ENCODE data around the gene HS3ST3A1. TPM values are rescaled to one million over a fixed set of nuclear protein-coding genes. Genes with fewer than 3 reads are reported as not detected.

HS3ST3A1 gene
- total RNA-seq, 1 donor from 2014 or later = 0.93 TPM

DNA sequence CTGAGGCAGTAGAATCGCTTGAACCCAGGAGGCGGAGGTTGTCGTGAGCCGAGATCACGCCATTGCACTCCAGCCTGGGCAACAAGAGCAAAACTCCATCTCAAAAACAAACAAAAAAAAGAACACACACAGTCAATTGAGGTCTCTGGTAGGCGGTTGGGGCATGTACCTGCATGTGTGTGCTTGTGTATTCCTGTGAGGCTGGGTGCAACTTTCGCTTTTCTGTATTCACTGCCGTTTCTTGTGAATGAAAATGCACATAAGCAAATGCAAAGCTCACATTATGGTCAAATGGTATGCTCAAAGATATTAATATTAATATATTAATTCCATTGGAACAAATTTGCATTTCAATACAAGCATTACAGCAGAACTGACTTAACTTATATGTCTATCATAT lies 20.9 kb downstream of the HS3ST3A1 start:
- Histone ChIP-seq H3K36me3 (no peaks in the 10 kb centered on the region), H3K9me3 (no peaks in the 10 kb centered on the region), H3K4me1 (no peaks in the 10 kb centered on the region), H3K27ac (no peak overlapping the region), H3K4me3 (no peak overlapping the region), H3K27me3 (no peaks in the 10 kb centered on the region)
- ATAC-seq = no peak
- TF ChIP-seq, protein P1, sequence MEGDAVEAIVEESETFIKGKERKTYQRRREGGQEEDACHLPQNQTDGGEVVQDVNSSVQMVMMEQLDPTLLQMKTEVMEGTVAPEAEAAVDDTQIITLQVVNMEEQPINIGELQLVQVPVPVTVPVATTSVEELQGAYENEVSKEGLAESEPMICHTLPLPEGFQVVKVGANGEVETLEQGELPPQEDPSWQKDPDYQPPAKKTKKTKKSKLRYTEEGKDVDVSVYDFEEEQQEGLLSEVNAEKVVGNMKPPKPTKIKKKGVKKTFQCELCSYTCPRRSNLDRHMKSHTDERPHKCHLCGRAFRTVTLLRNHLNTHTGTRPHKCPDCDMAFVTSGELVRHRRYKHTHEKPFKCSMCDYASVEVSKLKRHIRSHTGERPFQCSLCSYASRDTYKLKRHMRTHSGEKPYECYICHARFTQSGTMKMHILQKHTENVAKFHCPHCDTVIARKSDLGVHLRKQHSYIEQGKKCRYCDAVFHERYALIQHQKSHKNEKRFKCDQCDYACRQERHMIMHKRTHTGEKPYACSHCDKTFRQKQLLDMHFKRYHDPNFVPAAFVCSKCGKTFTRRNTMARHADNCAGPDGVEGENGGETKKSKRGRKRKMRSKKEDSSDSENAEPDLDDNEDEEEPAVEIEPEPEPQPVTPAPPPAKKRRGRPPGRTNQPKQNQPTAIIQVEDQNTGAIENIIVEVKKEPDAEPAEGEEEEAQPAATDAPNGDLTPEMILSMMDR (IDR thresholded peaks at IDR 0.05) = no peak
- intact Hi-C loops (cut with DNase I) = no loop called here
- no peak for DNase-seq

DNA sequence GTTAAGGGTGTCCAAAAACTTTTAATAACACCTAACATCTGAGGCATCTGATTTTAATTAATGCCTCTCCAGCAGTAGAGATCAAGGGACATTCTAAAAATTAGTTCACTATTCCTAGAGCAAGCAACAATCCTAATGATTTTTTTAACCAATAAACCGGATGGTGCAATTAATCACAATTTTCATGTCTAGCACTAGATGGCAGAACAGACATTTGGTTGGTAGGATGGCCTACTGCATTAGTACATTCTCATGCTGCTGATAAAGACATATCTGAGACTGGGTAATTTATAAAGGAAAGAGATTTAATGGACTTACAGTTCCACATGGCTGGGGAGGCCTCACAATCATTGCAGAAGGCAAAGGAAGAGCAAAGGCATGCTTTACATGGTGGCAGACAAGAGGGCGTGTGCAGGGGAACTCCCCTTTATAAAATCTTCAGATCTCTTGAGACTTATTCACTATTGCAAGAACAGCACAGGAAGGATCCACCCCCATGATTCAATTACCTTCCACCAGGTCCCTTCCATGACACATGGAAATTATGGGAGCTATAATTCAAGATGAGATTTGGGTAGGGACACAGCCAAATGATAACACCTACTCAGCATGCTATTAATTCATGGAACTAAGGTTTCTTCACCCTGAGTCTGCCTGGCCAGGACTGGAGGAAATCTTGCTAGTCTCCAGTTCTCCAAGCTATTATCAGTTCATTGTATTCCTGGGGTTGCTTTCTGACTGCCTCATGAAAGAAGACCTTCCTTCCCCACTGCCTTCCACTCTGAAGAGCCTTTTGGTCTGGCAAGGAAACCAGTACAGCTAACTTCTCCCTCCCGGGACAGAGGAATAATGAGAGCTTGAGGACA lies 24.8 kb downstream of the HS3ST3A1 start:
- intact Hi-C loops (cut with DNase I) = no loop called here

DNA sequence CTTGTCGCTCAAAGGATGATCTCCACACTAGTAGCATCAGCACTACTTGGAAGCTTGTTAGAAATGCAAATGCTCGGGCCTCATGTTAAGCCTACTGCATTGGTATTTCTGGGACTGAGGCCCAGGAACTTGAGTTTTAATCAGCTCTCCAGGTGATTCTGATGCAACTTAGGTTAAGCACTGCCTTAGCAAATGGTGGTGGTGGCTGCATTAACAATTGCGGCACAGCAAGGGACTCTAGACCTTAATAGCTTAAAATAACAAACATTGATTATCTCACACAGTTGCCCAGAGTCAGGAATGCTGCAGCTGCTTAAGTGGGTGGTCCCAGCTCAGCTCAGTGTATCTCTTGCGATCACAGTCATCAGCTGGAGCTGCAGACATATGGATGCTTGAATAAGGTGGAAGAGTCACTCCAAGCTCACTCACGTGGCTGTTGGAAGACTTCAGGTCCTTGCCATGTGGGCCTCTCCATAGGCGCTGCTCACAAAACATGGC lies 25.8 kb downstream of the HS3ST3A1 start:
- Histone ChIP-seq H3K36me3 (no peaks in the 10 kb centered on the region), H3K4me1 (no peaks in the 10 kb centered on the region), H3K9me3 (no peaks in the 10 kb centered on the region), H3K27ac (no peak overlapping the region), H3K4me3 (no peak overlapping the region), H3K27me3 (no peaks in the 10 kb centered on the region)
- intact Hi-C loops (cut with DNase I) = no loop called here
- TF ChIP-seq, protein P1 (IDR thresholded peaks at IDR 0.05) = no peak
- ATAC-seq (no peak), DNase-seq (no peak)

More for the DNA sequence above, 24.8 kb downstream of the HS3ST3A1 start:
- no peaks in the 10 kb centered on the region for H3K4me1 ChIP-seq
- ATAC-seq = no peak
- H3K36me3 ChIP-seq = no peaks in the 10 kb centered on the region
- H3K9me3 ChIP-seq = no peaks in the 10 kb centered on the region
- no peak overlapping the region for H3K27ac ChIP-seq
- no peak overlapping the region for H3K4me3 ChIP-seq
- DNase-seq = no peak
- H3K27me3 ChIP-seq = no peaks in the 10 kb centered on the region
- TF ChIP-seq, protein P1 (IDR thresholded peaks at IDR 0.05) = no peak

DNA sequence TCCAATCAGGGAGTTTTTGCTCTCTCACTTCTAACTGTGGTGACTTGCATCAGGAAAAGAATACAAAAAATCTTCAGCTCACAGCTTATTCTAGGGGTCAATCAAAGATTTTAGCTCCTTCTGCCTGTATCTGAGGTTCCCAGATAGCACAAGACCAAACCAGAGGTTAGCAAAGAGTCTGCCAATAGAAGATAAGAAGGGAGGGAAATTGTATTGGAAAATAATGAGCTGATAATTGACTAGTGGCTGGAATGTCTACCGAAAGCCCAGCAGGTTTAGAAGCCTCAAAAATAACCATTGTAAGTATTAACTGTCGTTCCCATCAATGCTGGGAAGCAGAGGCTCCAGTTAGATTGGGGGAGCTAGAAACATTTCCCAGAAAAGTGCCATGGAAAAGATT lies 26.3 kb downstream of the HS3ST3A1 start:
- TF ChIP-seq, protein P1 (IDR thresholded peaks at IDR 0.05) = no peak
- no peak for DNase-seq
- H3K4me3 ChIP-seq = no peak overlapping the region

DNA sequence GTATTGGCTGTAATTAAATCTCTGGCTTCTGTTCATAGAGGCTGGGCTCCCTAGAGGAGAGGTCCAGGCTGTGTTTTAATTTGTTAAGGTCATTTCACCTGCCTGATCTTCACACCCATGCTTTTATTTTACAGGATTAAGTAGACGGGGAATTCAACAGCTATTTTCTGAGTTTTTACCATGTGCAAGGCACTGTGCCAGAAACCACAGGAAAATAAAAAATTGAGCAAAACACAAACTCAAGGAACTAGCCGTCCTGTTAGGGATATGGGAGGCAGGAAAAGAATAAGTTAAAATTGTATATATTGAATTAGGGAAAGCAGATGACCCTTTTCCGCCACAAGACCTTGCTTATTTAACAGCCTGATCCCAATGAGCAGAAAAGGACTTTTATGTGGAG lies 29.1 kb downstream of the HS3ST3A1 start:
- Histone ChIP-seq H3K27ac (no peak overlapping the region), H3K36me3 (no peaks in the 10 kb centered on the region), H3K27me3 (no peaks in the 10 kb centered on the region), H3K4me1 (no peaks in the 10 kb centered on the region), H3K4me3 (no peak overlapping the region), H3K9me3 (no peaks in the 10 kb centered on the region)
- ATAC-seq (no peak), DNase-seq (no peak)
- TF ChIP-seq, protein P1 (IDR thresholded peaks at IDR 0.05) = no peak
- intact Hi-C loops (cut with DNase I) = no loop called here

More for the DNA sequence above, 26.3 kb downstream of the HS3ST3A1 start:
- intact Hi-C loops (cut with DNase I) = no loop called here
- Histone ChIP-seq H3K9me3 (no peaks in the 10 kb centered on the region), H3K27ac (no peak overlapping the region), H3K27me3 (no peaks in the 10 kb centered on the region), H3K36me3 (no peaks in the 10 kb centered on the region), H3K4me1 (no peaks in the 10 kb centered on the region)
- ATAC-seq = no peak
